ENCODE data around the gene SS18L1.
"Not testable (repeated sequence)": the region's sequence is repeated elsewhere in the genome, so short reads cannot be mapped to it uniquely, and the experiment has no call there.

The SS18L1 gene

GRCh38 chr20:62104791-62105345, 38.7 kb upstream of the SS18L1 start:
- no peak for TF ChIP-seq CTCF (IDR thresholded peaks at IDR 0.05; ENCODE audit: insufficient read depth, low read depth, low read length, missing control alignments)
- no peak overlapping the region for H3K4me3 ChIP-seq (ENCODE audit: low read depth, low read length)
- DNase-seq (ENCODE audit: low read depth): no peak

GRCh38 chr20:62105592-62105991, 38.0 kb upstream of the SS18L1 start:
- DNase-seq (ENCODE audit: low read depth): no peak
- no peak for TF ChIP-seq CTCF (IDR thresholded peaks at IDR 0.05; ENCODE audit: insufficient read depth, low read depth, low read length, missing control alignments)

GRCh38 chr20:62111148-62111547, 32.4 kb upstream of the SS18L1 start:
- no peak for DNase-seq (ENCODE audit: low read depth)
- H3K4me3 ChIP-seq (ENCODE audit: low read depth, low read length): no peak overlapping the region
- no peak for TF ChIP-seq CTCF (IDR thresholded peaks at IDR 0.05; ENCODE audit: insufficient read depth, low read depth, low read length, missing control alignments)

More at GRCh38 chr20:62105592-62105991, 38.0 kb upstream of the SS18L1 start:
- no peak overlapping the region for H3K4me3 ChIP-seq (ENCODE audit: low read depth, low read length)

GRCh38 chr20:62112368-62112767, 31.2 kb upstream of the SS18L1 start:
- no peak for DNase-seq (ENCODE audit: low read depth)
- no peak for TF ChIP-seq CTCF (IDR thresholded peaks at IDR 0.05; ENCODE audit: insufficient read depth, low read depth, low read length, missing control alignments)
- no peak overlapping the region for H3K4me3 ChIP-seq (ENCODE audit: low read depth, low read length)

GRCh38 chr20:62114894-62115293, 28.7 kb upstream of the SS18L1 start:
- TF ChIP-seq CTCF (IDR thresholded peaks at IDR 0.05; ENCODE audit: insufficient read depth, low read depth, low read length, missing control alignments): no peak
- H3K4me3 ChIP-seq (ENCODE audit: low read depth, low read length): no peak overlapping the region

GRCh38 chr20:62115800-62116407, 27.7 kb upstream of the SS18L1 start:
- H3K4me3 ChIP-seq (ENCODE audit: low read depth, low read length); DNase-seq (ENCODE audit: low read depth): not testable (repeated sequence)

More at GRCh38 chr20:62114894-62115293, 28.7 kb upstream of the SS18L1 start:
- no peak for DNase-seq (ENCODE audit: low read depth)

GRCh38 chr20:62116558-62117361, 26.8 kb upstream of the SS18L1 start:
- DNase-seq (ENCODE audit: low read depth): no peak
- H3K4me3 ChIP-seq (ENCODE audit: low read depth, low read length): no peak overlapping the region
- no peak for TF ChIP-seq CTCF (IDR thresholded peaks at IDR 0.05; ENCODE audit: insufficient read depth, low read depth, low read length, missing control alignments)

Measured in GM12865 (cell line).